NCI-H82 treated with DMSO at 0.1 percent for 48 hours (cell line): ENCODE measurements around the gene REXO1.

Experiments used
- DNase-seq: peaks from one replicate; lab custom pipeline; 2025; ENCODE audit not compliant: unreplicated experiment; lab: John Stamatoyannopoulos, UW

REXO1 gene

DNA sequence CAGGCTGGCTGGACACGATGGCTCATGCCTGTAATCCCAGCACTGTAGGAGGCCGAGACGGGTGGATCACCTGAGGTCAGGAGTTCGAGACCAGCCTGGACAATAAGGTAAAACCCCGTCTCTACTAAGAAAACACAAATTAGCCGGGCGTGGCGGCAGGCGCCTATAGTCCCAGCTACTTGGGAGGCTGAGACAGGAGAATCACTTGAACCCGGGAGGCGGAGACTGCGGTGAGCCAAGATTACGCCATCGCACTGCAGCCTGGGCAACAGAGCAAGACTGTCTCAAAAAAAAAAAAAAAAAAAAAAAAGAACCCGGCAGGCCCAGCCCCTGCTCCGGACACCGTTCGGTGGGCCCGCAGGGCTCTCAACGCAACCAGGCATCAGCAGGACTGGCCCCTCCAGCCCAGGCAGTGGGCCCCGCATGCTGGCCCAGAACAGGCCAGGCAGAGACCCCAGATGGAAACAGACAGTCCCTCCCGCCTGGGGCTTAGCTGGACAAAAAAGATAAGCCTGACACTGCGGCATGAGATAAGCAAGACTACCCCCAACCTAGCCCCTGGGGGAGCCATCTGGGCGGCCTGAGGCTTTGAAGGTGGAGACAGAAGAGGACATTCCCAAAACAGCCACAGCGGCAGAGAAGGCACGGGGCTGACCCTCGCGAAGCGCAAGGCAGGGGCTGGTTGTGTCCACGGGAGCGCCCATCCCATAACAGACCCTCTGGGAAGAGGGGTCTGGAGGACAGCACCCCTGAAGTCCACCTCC, 11.6 kb downstream of the REXO1 start:
- DNase-seq = no peak

GRCh38 chr19:1833540-1833939, 14.7 kb downstream of the REXO1 start:
- no peak for DNase-seq

- no peak for DNase-seq
These were observed 16.1 kb downstream of the REXO1 start for GRCh38 chr19:1832046-1832663.

DNA sequence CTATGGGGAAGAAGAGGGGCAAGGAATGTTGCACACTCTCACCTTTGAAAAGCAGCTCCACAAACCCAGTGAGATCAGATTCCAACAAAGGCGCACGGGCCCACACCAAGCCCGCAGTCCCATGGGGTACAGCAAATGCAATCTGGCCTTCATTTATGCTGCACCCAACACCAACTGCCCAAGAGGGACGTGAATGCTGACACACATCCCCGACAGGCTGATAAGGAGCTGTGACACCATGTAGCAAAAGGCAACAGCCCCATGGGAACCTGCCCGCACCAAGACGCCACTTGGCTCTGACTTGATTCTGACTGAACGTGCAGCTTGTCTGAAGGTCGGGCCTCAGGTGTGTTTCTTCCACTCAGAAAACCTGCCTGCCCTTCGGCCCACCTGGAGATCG, 17.3 kb downstream of the REXO1 start:
- no peak for DNase-seq

DNA sequence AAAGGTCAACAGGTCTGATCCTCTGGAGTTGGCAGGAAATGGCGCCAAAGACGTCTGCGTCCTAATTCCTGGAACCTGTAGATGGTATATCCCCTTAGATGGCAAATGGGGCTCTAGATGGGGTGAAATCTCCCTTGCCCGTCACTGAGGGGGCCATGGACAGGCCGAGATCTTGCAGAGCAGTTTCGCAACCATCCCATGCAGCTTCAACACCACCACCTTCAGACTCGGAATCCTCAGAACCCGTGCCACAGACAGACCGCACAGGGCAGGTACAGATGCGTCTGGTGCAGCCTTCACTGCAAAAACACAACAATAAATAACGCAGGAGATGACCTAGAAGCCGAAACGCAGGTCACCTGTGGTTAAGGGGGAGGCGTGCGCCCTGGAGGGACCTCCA, 17.7 kb downstream of the REXO1 start:
- DNase-seq = no peak

DNA sequence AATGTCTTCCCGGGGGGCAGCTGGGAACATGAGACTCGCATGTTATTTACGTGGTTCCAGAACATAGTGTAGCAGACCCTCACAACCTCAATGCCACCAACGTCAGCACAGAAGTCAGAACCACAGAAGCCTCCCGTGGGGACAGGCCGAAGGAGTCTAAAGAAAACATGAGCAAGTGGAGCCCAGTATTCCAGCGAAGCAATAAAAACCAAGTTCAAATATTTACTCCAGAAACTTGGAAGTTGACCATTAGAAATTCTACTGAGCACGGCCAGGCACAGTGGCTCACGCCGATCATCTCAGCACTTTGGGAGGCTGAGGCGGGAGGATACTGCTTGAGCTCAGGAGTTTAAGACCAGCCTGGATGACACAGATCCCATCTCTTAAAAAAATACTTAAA, 18.3 kb downstream of the REXO1 start:
- no peak for DNase-seq

DNA sequence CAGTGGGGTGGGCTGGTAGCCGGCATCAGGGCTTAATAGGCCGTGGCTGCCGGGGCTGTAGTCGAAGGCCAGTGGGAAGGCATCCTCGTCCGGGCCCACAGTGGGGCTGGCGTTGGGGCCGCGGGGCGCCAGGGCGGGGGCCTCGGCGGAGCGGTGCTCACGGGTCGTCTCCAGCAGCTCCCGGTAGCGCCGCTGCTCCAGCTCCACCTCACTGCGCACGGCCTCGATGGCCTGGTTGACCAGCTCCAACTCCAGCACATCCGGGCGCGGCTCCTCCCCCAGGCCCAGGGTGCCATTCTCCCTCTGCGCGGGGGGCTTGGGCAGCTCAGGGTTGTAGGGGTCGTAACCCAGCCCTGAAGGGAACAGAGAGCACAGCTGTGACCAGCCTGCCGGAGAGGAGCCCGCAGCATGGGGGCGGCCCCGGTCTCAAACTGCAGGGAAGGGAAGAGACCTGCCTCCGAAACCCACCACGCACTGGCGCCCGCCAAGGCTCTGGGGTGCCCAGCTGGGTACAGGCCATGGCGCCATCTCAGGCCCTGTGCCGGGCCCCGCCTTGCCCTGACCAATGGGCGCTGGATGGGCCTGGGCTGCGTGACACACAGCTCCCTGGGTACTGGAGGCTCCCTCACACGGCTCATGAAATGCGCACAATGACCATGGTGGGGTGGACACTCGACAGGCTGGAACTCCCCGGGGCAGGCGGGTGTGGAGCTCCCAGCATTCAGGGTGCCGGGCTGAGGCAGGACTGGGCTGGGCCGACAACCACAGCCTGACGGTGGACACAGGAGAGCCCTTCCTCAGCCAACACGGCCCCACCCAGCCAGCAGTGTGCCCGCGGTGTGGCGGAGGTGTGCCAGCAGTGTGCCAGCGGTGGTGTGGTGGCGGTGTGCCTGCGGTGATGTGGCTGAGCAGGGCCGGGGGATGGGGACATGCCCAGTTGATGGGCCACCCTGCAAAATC, 19.7 kb downstream of the REXO1 start:
- DNase-seq = no peak

GRCh38 chr19:1827566-1828278, 20.6 kb downstream of the REXO1 start:
- DNase-seq = no peak

GRCh38 chr19:1826557-1827521, 21.4 kb downstream of the REXO1 start:
- DNase-seq = no peak

DNA sequence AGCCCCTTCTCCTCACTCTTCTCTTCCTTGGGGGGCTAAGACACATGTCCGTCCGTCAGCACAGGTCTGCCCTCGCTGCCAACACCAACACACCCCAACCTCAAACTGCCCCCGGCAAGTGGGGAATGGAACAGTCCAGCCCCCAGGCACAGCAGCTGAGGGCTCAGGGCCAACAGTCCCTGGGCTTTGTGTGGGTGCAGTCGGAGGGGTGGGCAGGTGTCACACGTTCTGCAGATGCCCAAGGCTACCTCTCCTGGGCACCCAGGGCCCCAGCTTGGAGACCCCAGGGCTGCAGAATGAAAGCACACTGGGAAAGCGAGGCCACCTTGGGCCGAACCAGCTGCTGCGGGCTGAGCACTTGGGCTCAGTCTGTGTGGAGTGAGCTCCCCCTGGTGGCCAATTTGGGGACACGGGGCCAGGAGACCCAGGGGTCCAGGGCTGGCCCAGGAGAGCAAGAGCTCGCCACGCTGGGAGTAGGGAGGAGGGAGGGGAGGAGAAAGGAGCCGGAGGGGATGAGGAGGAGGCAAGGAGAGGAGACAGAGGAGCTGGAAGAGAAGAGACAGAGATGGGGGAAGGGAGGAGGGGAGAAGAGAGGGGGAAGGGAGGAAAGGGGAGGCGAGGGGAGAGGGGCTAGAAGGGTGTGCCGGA, 22.2 kb downstream of the REXO1 start:
- DNase-seq = no peak

- no peak for DNase-seq
These were observed 24.0 kb downstream of the REXO1 start for GRCh38 chr19:1824252-1824622.

DNA sequence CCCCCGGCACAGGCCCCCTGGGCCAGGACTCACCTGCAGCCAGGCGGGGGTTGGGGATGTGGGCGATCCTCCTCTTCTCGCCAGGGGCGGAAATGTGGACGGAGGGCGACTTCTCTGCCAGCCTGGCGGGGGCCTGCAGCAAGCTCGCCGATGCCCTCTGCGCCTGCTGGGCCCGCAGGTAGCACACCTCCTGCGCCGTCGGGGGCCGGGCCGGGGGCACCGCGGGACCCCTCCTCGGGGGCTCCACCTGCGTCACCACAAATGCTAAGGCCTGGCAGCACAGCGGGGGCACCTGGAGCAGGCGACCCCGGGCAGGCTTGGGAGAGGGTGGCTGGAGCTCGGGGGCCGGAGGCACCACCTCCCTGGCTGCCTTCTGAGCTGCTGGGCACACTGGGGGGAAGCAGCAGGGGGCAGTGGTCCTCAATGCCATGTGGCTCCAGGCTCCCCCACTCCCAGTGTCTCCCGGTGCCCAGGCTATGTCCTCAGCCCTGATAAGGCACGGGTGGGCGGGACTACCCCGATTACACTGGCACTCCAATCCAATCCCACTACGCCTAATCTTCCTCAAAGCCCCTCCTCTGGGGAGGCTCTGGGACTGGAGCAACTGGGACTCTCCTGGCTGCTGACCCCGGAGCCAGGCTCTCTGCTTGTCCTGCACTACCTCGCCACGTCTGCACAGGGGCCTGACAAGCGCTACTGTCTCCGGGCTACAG, 24.6 kb downstream of the REXO1 start:
- DNase-seq = no peak

DNA sequence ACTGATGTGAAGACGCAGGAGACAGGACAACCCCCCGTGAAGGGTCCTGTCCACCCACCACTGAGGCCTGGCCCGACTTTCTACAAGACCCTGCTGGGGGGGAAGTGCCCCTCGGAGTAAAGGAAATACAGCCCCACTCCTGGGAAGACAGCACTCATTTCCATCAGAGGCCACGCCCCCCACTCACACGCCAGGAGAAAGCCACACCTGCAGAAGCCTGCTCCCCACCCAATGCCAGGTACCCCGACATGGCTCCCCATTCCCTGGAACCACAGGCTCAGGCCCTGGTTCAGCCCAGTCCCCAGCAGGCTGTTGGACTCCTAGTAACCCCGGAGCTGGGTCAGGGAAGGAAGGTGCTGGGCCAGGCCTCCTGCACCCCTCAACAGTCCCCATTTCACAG, 25.3 kb downstream of the REXO1 start:
- no peak for DNase-seq

GRCh38 chr19:1822210-1822609, 26.1 kb downstream of the REXO1 start:
- no peak for DNase-seq

DNA sequence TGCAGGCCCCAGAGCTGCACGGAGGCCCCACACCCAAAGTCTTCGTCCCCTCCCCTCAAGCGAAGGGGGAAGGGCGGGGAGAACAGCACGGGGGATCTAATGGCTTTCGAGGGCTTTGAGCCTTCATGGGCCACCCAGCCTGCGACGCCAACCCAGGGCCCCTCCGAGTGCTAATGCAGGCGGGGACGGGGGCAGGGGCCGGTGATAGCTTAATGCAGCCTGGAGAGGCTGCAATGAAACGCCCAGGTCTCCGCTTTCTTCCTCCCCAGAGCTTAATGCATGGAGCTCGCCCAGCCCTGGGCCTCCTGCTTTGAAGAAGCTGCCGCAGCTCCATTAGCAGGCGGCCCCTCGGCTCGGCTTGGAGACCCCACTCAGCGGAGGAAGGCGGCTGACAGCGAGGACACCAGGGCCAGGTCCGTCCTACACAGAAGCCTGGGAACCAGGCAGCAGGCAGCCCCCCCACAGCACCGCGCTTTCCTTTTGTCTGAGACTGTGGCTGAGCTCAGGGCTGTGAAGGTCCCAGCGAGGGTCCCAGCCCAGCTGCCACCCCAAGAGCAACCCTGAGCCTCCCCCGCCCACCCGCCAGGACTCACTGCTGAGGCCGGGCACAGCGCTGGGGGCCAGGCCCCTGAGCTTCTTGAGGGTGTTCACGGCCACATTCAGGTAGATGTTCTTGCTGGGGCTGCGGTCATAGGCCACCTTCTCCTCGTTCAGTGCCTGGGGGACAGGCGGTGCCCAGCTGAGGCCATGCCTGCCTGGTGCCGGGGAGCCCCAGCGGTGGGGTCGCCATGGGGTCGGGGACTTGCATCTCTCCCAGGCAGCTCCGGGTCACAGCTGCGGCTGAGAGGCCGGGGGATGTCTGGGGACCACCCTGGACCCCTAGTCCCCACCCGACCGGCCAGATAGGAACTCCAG, 28.7 kb downstream of the REXO1 start:
- no peak for DNase-seq

- DNase-seq = no peak
These were observed 29.6 kb downstream of the REXO1 start for GRCh38 chr19:1818549-1819195.

DNA sequence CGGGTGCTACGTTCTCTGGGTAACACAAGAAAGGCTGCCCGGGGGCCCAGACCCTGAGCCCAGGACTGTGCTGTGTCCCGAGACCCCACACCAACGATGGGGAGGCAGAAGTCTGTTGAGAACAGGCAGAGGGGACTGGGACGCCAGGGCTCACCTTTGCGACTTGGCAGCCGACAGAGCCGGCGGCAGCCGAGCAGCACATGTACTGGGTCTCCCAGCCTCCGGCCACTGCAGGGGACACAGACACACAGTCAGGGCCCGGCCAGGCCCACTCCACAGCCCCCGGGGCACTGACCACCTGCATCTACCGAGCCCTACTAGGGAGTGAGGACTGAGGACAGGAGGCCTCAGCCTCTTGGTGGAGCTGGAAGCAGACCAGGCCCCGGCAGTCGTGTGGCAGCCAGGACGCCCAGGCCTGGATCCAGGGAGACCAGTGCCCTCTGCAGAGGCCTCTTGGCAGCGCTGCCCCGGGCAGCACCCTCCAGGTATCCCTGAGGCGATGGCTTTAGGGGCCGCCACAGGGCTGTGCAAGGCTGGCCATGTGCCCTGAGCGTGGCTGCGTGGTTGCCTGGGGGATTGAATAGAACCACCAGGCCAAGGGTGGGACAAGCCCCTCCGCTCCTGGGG, 30.6 kb downstream of the REXO1 start:
- no peak for DNase-seq
